ENCODE data around the gene SLC27A1.
"Not testable (repeated sequence)": the region's sequence is repeated elsewhere in the genome, so short reads cannot be mapped to it uniquely, and the experiment has no call there.

The SLC27A1 gene

GRCh38 chr19:17540174-17540573 is 69.8 kb downstream of the SLC27A1 start:
- no peak for DNase-seq

GRCh38 chr19:17541184-17541759 is 70.9 kb downstream of the SLC27A1 start:
- DNase-seq, result no peak

- DNase-seq, result no peak
Observed at GRCh38 chr19:17542042-17542441, 71.7 kb downstream of the SLC27A1 start.

GRCh38 chr19:17542793-17543582 is 72.7 kb downstream of the SLC27A1 start:
- DNase-seq, result no peak

GRCh38 chr19:17543986-17544385 is 73.7 kb downstream of the SLC27A1 start:
- no peak for DNase-seq

GRCh38 chr19:17544418-17544817 is 74.1 kb downstream of the SLC27A1 start:
- DNase-seq, result no peak

GRCh38 chr19:17548145-17548544 is 77.8 kb downstream of the SLC27A1 start:
- no peak for DNase-seq

GRCh38 chr19:17549085-17549740 is 78.9 kb downstream of the SLC27A1 start:
- DNase-seq, result no peak

- DNase-seq, result no peak
Observed at GRCh38 chr19:17550076-17550667, 79.8 kb downstream of the SLC27A1 start.

- not testable (repeated sequence) for DNase-seq
Observed at GRCh38 chr19:17552735-17553134, 82.4 kb downstream of the SLC27A1 start.

- no peak for DNase-seq
Observed at GRCh38 chr19:17553256-17553655, 82.9 kb downstream of the SLC27A1 start.

GRCh38 chr19:17554968-17555479 is 84.7 kb downstream of the SLC27A1 start:
- no peak for DNase-seq

GRCh38 chr19:17555480-17555928 is 85.2 kb downstream of the SLC27A1 start, which contains the start of gene COLGALT1:
Gene COLGALT1 (plus strand): TSS chr19:17555649. CDS start chr19:17555714, 65 bp downstream.
- DNase-seq, result peak; percentile 100
